ENCODE results near the gene KDM3A. TPM values are rescaled to one million over a fixed set of nuclear protein-coding genes. Genes with fewer than 3 reads are reported as not detected.

Gene KDM3A, protein sequence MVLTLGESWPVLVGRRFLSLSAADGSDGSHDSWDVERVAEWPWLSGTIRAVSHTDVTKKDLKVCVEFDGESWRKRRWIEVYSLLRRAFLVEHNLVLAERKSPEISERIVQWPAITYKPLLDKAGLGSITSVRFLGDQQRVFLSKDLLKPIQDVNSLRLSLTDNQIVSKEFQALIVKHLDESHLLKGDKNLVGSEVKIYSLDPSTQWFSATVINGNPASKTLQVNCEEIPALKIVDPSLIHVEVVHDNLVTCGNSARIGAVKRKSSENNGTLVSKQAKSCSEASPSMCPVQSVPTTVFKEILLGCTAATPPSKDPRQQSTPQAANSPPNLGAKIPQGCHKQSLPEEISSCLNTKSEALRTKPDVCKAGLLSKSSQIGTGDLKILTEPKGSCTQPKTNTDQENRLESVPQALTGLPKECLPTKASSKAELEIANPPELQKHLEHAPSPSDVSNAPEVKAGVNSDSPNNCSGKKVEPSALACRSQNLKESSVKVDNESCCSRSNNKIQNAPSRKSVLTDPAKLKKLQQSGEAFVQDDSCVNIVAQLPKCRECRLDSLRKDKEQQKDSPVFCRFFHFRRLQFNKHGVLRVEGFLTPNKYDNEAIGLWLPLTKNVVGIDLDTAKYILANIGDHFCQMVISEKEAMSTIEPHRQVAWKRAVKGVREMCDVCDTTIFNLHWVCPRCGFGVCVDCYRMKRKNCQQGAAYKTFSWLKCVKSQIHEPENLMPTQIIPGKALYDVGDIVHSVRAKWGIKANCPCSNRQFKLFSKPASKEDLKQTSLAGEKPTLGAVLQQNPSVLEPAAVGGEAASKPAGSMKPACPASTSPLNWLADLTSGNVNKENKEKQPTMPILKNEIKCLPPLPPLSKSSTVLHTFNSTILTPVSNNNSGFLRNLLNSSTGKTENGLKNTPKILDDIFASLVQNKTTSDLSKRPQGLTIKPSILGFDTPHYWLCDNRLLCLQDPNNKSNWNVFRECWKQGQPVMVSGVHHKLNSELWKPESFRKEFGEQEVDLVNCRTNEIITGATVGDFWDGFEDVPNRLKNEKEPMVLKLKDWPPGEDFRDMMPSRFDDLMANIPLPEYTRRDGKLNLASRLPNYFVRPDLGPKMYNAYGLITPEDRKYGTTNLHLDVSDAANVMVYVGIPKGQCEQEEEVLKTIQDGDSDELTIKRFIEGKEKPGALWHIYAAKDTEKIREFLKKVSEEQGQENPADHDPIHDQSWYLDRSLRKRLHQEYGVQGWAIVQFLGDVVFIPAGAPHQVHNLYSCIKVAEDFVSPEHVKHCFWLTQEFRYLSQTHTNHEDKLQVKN (N-terminal part only)
- total RNA-seq = 21.4 and 24.9 TPM in 2 replicates

DNA sequence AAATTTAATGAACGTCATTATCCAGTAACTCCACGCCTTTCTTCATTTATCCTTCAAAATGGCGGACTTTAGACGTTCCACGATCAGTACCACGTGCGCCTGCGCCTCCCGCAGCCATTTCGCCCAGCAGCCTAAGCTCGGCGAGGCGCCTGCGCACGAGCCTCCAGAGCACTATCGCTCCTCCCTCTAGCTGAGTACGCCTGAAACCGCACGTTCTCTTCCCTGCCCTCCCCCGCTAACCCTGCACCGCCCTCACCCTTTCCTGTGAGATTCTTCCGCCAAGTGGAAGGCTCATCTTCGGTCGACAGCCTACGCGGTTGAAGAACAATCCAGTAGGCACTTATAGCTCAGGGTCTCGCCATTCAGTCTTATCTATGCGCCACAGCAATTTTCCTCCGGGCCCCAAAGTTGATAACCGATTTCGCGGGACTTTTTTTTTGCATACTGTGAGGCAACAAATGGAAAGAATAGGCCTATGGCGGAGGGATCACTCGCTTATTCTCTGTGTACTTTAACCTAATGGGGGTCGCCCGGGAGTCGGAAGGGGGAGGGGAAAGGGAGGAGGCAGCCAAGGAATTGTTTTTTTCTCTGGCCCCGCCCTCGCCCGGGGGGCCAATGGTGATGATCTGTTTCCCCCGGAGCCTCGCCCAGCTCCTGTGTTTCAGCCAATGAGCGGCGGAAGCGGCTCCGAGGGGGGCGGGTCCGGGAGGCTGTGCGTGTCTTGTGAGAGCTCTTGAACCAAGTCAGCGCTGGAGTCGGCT, at the start of gene KDM3A:
TSS of gene KDM3A (plus strand) at position 741 of the 761 bp plus-strand sequence. CDS start 677 bp downstream, outside the sequence.

Other genes with a start within 250 kb of the KDM3A start
- 56.9 and 66.6 TPM in 2 replicates for gene IMMT, start 245.9 kb upstream of the KDM3A start, total RNA-seq
- 39.5 and 61.8 TPM in 2 replicates for gene MRPL35, start 241.9 kb upstream of the KDM3A start, total RNA-seq
- 0.11 and 0.12 TPM in 2 replicates for gene REEP1, start 103.7 kb upstream of the KDM3A start, total RNA-seq
- gene CHMP3, start 122.1 kb downstream of the KDM3A start, total RNA-seq = 118 TPM in 2 replicates
- gene RNF103, start 182.5 kb downstream of the KDM3A start, total RNA-seq = 11.4 and 18.0 TPM in 2 replicates

Data from uterine smooth muscle cell (primary cell).